NCI-H1105 treated with DMSO at 0.1 percent for 48 hours (cell line): ENCODE measurements around the gene VCL.

Experiments used
- DNase-seq: peaks from one replicate; lab custom pipeline; 2025; lab: John Stamatoyannopoulos, UW

The VCL gene

GRCh38 chr10:74151879-74152722, 154.2 kb downstream of the VCL start:
- no peak for DNase-seq

DNA sequence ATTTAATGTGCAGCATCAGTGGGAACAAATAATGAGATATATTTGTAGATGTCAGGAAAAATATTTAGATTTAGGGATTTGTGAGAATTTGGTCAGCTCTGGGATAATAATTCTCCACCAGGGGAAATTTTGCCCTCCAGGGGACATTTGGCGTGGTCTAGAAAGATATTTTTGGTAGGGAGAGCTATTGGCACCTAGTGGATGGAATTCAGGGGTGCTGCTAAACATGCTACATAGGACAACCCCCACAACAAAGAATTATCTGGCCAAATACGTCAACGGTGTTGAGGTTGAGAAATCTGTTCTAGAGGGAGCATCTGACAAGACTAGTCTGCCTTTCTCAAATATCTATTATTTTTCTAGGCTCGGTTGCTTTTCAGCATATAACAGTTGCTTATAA, 155.2 kb downstream of the VCL start:
- DNase-seq, result no peak

- DNase-seq, result no peak
These were observed 155.8 kb downstream of the VCL start for GRCh38 chr10:74153676-74154075.

DNA sequence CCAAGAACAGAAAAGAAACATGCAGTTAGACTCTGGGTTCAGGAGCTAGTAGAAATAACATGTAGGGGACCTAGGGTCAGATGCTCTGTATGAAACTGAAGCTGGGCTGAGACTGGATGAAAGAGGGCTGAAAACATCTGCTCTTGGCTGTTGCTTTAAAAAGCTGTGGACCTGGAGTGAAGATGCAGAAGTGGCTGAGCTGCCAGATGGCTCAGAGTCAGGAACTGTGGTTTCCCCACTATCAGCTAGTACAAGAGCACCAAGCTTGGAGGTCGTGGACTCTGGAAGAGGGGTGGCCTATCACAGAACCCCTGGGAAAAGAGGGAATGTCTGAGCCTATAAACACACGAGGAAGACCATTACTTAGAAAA, 159.0 kb downstream of the VCL start:
- no peak for DNase-seq

GRCh38 chr10:74160013-74160412, 162.1 kb downstream of the VCL start:
- no peak for DNase-seq

DNA sequence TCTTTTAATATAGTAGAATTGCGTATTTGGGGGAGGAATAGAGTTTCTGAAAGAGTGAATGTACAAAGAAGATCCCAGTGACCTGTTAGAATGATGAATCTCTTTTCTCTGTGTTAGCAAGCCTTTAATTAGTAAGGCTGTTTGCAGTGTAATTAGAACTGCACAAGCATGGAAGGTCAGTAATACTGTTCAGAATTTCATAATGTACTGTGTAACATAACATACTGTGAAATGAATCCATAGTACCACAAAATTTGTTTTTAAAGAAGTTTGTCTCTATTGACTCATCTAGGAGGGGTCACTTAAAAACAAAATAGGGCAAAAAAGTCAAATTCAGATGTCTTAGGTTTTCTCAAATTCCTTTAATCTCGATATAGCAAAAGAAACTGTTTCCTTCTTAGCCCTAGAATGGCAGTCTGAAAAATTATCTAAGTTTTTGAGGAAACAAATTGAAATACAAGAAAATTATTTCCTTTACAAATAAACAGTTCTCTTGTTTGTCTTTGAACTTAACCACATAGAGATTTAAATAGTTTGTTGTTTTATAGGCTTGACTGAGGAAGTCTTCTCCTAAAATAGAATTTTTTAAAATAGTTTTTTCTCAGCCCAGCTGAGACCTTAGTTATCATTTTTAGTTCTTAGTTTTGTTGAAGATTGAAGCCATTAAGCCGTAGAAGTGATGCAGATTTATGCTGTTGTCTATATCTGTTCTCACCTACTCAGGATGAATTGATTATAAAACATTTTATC, 165.6 kb downstream of the VCL start:
- no peak for DNase-seq

GRCh38 chr10:74164716-74165529, 167.0 kb downstream of the VCL start:
- no peak for DNase-seq

DNA sequence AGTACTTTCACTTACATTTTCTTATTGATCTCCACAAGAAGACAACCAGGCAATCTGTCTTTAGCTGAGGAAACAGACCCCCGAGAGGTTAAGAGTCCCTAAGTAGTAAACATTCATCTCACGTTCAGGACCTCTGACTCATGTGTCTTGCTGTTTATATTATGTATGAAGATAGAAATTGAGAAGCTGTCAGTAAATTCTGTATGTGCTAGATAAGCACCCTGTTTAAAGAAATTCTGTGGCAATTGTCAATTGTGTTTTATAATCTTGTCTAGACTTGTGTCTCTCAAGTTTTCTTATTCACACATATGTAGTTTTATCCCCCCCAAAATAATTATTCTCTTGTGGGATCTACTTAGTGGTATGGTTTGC, 167.6 kb downstream of the VCL start:
- DNase-seq, result no peak

DNA sequence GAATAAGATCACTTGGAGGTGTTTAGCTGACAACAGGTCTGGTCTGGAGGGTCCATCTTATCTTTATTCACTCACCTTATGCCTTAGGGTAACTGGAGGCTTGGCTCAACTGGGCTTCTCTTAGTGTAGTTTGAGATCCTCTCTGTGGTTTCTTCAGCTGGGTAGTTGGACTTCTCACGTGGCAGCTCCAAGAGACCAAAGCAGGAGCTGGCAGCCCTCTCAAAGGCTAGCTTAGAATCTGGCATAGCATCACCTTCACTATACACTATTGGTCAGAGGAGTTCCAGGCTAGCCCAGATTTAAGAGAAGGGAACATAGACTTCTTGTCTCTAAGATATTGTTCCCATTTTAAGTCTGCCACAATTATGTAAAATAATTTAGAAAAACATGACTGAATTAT, 169.5 kb downstream of the VCL start:
- no peak for DNase-seq
